GM12873 (cell line): Measurements from ENCODE around the gene SRGAP3.

Experiments
- CTCF ChIP-seq: IDR thresholded peaks from 2 replicates; pipeline ENCODE4 v1.5.1; 2012; ENCODE audit warnings: low read depth, mild to moderate bottlenecking, moderate library complexity, low read length, control low read depth; ENCODE audit not compliant: insufficient read depth; ENCODE audit errors: missing control alignments

Gene SRGAP3

DNA sequence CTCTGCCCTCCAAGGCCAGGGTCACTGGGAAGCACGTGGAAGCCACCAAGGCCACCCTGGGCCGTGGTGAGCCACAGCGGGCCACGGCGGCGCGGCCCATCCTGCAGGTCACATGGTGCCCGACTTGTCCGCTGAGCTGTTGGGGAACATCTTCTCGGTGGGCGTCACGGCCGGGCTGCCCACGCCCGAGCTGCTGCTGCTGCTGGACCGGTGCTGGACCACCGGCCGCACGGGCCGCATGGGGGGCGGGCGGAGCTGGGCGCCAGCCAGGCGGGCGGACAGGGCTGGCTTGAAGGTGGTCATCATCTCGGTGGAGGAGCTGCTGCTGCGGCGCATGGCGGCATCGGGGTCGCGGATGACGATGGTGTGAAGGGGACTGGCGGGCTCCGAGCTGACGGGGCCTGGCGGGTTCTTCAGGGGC, 264.0 kb downstream of the SRGAP3 start:
- TF ChIP-seq CTCF = no peak

DNA sequence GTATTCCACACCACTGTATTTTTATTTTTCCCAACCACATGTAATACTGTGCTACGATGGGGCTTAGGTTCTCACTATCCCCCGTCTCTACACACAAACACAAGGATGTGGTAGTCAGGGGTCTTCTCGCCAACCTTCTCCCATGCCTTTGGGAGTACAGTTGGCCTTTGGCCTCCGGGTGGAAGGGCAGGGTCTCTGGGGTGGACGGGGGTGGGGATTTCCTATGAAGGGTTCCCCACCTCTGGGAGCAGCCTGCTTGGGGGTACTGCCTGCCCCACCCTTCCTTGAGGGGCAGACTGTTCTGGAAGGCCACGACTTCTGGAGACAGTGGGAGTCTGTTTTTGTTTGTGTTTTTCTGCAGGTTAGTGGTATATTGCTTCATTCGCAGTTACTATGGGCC, 264.9 kb downstream of the SRGAP3 start:
- TF ChIP-seq CTCF = no peak

- TF ChIP-seq CTCF = no peak
Measured at GRCh38 chr3:8984081-8984480, 265.4 kb downstream of the SRGAP3 start.

- TF ChIP-seq CTCF = no peak
Measured at GRCh38 chr3:8983591-8983990, 265.9 kb downstream of the SRGAP3 start.

DNA sequence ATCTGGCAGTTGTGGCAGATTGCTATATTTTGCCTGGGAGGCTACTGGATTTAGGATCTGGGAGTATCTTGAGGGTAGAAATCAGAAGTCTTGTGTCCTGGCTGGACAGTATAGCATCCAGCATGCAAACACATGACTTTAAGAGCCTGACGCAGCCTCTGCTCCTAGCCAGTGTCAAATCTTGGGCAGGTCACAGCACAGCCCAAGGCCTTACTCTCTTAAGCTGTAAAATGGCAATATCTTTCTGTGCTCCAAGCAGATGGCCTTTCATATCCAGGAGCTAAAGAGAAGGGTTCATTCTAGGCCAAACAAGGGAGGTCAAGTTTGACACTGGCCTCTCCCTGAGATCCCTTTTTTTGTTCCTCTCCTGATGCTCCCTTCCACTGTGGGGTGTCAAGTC, 266.4 kb downstream of the SRGAP3 start:
- TF ChIP-seq CTCF = no peak

DNA sequence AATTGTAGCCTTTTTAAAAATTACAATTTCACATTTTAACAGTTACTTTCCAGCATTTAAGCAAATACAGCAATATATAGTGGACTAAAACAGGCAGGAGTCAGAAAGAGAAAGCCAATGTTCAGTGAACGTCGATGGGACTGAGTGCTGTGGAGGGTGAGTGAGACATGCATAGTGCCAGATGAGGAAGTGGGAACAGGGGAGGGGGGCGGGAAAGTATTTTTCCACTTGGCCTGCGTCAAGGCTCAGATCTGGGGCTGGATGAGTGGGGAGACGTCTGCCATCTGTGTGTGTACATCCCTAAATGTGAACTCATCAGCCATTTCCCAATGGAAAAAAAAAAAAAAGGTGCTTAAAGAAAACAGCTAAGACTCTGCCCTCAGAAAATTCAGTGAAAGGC, 266.9 kb downstream of the SRGAP3 start:
- TF ChIP-seq CTCF = no peak

DNA sequence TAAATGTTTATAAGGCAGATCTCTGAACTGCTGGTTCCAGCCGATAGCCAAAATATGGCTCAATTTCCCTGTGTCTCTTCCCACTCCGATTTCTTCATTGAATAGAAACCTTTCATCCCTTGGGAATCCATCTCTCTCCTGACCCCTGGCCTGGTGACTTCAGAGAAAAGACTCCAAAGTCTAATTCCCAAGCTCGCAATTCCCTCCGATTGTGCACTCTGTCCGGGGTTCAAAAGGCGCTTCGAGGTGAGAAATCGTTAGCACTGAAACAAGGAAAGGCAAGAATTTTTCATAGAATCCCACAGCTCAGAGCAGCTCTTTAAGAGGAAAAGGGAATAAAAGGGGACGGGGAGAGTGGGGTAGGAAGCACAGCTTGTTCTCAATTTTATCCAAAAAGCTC, 267.7 kb downstream of the SRGAP3 start:
- no peak for TF ChIP-seq CTCF

DNA sequence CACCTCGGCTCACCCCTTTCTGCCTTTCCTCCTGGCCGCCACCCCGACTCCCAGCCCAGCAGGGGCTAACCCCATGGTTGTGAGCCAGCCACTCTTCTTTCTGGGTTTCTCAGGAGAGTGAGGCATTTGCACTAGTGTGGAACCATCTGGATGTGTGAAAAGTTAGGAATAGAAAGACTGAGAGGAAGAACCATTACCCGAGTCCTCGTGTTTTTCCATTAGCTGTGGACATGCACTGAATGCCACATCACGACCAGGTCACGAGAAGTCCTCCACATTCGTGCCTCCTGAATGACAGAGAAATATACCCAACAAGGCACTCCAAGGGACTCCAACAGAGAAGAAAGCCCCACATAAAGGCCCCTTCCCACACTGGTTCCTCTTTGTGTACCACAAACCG, 268.1 kb downstream of the SRGAP3 start:
- TF ChIP-seq CTCF = no peak
